Erythroblast (primary cell): ENCODE data around the gene DTX1.

Experiments used
- GATA1 ChIP-seq: IDR thresholded peaks from 2 replicates; pipeline ENCODE4 v1.6.1; 2011; ENCODE audit warnings: low read depth, mild to moderate bottlenecking, control low read depth, low read length, moderate library complexity
- POLR2A ChIP-seq: IDR thresholded peaks from 2 replicates; pipeline ENCODE4 v1.6.1; 2011; ENCODE audit warnings: mild to moderate bottlenecking, low read length

GRCh38 chr12:113101751-113102150, 45.2 kb downstream of the DTX1 start:
- TF ChIP-seq POLR2A, result no peak
- TF ChIP-seq GATA1, result no peak
